ENCODE measurements around the gene PELI1.

Gene PELI1, protein sequence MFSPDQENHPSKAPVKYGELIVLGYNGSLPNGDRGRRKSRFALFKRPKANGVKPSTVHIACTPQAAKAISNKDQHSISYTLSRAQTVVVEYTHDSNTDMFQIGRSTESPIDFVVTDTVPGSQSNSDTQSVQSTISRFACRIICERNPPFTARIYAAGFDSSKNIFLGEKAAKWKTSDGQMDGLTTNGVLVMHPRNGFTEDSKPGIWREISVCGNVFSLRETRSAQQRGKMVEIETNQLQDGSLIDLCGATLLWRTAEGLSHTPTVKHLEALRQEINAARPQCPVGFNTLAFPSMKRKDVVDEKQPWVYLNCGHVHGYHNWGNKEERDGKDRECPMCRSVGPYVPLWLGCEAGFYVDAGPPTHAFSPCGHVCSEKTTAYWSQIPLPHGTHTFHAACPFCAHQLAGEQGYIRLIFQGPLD

DNA sequence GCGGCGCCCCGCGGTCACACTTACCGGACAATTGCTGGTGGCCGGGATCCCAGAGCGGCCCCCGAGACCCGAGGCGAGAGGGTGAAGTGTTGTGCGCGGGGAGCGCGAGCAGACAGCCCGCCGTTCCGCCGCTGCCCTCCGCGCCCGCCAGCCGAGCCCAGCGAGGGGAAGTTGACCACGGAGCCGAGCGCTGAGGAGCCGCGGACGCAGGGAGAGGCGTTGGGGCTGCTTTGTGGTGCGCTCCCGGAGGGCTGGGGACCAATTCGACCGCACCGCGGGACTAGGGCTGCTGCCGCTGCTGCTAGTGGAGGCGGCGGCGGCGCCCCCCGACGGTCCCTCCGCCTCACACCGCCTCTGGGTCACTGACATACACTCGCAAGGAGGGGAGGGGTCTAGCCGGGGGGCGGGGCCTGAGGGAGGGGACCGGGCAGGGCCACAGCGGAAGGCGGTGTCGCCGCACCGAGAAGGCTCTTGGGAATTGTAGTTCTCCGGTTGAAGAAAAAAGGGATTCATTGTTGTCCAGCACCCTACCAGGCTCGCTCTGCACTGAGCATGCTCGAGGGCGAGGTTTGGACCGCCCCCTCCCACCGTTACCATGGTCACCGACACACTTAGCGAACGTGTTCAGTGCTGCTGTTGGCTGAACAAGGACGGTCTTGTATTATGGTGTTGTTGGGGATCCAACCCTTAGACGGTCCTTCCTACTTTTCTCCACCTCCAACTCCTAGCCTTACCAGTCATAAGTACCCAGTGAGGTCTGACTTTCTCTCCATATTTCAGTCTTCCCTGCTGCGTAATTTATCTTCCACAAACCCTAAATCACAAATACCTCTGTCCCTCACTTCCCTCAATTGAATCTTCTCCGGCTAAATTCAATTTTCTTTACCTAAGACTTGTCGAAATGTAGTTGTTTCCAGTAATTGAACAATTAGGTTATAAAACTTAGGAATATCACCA, at the start of gene PELI1:
TSS of gene PELI1 (minus strand) at position 364 of the 957 bp plus-strand sequence. CDS start 36,110 bp downstream, outside the sequence.
- DNase-seq (ENCODE audit: low read depth in 2 of 2, low spot score in 1 of 2) = peak; percentile 82 to 85

DNA sequence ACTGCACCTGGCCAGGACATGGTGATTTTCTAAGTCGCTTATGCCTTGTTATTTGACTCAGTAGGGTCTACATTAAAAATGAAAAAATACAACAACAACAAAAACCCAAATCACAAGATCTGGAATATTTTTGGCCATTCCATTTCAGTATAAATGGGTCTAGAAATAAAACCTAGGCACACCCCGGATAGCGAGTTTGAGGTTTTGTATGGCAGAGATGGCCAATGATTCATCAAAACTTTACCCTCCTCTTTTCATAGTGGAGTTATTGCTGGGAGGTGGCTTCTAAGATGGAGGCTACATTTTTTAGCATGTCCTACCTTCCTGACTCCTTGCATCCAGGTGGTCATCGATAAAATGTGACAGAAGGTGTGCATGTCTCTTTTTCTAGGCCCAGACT, 49.3 kb upstream of the PELI1 start:
- DNase-seq (ENCODE audit: low read depth in 2 of 2, low spot score in 1 of 2) = no peak

DNA sequence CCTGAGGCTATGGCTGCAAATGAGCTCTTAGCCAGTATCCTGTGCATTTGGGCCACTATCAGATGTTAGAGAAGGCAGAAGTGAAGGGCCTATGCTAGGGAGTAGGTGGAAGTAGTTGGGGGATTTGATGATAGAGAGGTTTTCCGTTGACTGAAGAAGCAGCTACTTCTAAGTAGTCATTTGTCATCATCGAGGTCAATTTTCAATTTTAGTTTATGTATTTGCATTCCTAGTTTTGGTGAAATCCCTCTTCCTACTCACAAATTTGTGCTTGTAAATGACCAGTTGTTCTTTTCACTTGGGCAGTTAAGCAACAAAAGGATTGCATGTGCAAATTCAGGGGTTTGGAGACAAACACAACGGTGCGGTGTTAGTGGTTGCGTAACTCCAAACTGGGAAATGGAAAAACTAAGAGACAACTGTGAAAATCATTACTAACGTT, 48.5 kb upstream of the PELI1 start:
- DNase-seq (ENCODE audit: low read depth in 2 of 2, low spot score in 1 of 2) = no peak

DNA sequence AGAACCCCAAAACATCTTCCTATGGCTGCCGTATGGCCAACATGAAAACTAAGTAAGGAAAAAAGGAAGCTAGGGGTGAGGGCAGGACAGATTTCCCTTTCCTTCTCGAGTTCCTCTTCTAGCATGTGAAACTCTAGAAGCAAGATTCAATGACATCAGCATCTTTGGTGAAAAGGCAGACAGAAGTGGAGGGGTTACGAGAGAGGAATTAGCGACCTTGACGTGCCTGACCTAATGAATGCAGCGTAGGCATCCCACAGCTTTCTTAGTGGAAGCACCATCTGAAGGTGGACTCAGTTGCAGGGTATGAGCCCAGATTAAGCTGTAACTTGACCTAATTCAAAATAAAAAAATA, 47.9 kb upstream of the PELI1 start:
- DNase-seq (ENCODE audit: low read depth in 2 of 2, low spot score in 1 of 2) = no peak

DNA sequence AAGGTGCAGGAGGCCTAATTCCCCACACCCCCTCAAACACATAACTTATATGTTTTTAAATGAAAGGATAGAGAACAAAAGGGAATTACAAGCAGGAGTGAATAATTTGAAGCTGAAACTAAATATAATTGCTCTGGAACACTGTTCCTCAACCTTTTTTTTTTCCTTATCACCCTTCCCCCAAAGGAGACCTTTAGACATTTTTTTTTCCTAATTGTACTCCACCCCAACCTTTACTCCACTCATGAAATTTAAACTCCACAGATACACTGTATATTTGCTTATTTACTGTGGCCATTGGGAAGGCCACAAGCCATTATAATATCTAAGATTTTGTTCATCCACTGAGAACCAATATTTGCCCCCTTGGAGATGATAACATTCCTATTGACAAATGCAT, 45.4 kb upstream of the PELI1 start:
- DNase-seq (ENCODE audit: low read depth in 2 of 2, low spot score in 1 of 2) = no peak

DNA sequence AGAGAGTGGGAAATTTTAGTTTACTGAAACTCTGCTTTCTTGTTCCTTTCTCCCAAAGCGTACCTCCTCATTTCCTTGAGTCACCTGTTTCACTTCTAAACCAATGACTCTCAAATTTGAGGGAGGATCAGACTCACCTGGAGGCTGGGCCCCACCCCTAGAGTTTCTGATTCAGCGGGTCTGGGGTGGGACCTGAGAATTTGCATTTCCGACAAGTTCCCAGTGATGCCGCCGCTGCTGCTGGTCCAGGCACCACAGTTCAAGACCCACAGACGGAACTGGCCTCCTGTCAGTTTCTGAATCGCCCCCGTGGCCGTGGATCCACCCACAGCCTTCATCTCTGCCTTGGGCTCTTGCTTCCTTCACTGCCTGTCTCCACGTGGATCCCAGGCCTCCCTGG, 44.9 kb upstream of the PELI1 start:
- no peak for DNase-seq (ENCODE audit: low read depth in 2 of 2, low spot score in 1 of 2)

DNA sequence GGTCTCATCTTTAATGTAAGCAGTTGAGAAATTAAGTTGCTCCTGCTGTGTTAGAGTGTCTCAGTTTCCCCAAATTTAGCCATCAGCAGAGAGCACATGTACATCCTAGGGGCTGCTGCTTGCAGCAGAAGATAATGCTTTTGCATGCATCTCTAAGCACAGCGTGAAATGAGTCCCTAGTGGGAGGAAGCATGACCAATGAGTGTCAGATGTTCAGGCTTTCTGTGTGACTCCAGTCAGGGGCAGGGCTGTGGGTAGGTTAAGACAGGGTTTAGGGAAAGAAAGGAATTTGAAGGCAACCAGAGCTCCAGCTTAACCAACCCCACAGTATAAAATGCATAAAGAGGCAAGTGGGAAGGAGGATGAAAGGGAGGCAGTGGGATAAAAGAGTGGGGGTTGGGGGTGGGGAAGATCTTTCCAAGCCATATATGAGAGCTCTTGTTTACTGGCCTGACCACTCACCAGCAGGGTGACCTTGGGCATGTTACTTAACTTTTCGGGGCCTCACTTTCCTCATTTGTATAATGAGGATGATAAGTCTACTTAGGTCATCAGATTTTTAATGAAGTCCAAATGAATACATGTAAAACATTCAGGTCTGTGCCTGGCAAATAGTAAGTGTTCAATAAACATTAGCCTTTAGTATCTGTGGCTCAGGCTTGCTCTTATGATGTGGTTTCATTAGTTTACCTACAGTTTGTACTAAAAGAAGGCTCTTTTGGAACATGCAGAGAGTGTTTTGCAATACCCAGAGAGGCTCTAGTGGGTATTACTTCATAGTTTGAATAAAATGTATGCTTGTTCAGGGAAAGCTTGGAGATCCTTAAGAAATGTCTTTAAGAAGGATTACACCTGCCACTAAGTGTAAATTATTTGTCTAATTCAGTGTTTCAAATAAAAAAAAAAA, 42.7 kb upstream of the PELI1 start:
- no peak for DNase-seq (ENCODE audit: low read depth in 2 of 2, low spot score in 1 of 2)

DNA sequence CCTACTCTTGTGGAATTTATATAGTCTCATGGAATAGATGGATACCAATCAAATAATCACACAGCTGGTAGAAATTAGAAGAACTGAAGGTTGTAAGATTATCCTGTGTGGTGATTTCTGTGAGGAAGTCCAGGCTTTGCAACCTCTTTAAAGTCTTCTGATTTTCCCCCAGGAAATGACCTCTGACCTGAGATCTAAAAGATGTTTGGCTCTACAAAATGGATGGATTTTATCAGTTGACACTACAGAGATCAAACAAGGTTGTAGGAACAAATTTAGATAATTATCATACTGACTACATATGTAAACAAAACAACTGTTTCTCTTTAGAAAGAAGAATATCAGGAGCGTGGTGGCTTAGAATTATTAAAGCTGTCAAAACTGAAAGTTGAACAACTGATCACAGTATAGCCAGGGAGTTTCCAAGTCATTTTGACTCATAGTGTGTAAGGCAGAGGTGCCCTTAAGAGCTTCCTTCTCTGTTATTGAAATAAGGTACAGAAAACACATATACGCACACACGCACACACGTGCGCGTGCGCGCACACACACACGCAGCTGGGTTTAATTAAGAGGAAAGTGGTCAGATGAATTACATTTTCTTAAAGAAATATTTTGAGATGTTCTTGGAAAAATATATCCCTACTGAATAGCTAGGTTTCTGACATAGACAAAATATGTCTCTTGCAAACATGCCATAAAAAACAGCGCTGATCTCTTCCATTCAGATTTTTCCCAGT, 35.5 kb upstream of the PELI1 start:
- DNase-seq (ENCODE audit: low read depth in 2 of 2, low spot score in 1 of 2) = no peak

DNA sequence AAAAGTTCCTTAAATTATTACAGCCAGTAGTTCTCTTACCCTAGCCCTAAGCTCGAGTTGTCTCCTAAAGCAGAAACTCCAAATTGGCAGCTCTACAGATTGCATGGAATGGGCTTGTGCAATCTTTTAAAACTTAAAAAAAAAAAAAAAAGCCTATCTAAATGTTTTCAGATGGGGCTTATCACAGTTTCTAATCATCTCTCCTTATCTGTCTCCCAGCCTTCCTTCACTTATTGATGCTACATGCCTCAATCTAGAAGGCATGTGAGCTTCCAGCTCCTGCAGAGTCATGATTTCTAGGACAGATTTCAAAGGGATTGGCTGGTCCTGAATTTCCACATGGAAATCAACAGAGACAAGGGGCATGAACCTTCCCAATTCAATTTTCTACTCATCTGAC, 33.1 kb upstream of the PELI1 start:
- DNase-seq (ENCODE audit: low read depth in 2 of 2, low spot score in 1 of 2) = no peak

DNA sequence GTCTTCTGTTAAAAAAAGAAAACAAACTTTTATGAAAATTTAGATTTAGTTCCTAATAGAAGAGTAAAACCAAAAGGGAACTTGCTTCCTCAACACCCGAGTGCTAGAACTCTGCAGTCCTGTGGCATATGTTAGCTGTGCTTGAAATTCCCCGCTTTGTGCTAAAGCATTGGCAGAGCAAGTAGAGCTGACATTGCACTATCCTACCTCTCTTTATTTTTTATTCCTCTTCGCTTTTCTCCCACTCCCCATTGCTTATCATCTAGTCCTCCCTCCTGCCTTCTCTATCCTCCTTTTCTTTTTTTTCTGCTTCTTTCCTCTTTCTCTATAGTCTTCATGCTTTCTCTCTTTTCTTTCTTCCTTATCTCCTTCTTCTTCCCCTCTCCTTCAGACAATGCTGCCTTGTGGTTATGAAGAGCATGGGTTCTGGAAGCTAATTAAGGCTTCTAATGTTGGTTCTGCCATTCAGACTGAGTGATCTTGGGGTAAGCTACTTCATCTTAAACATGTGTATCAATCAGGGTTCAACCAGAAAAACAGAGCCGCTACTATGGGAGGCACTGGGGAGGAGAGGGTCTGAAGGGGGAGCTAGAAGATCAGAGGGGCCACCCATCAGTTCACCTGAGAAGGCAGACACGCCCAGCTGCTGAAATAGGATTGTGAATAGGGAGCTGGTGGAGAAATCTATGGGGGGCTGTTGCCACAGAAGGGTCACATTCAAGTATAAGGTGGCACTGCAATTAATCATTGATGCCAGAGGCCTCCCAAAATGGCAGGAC, 31.4 kb upstream of the PELI1 start:
- no peak for DNase-seq (ENCODE audit: low read depth in 2 of 2, low spot score in 1 of 2)

DNA sequence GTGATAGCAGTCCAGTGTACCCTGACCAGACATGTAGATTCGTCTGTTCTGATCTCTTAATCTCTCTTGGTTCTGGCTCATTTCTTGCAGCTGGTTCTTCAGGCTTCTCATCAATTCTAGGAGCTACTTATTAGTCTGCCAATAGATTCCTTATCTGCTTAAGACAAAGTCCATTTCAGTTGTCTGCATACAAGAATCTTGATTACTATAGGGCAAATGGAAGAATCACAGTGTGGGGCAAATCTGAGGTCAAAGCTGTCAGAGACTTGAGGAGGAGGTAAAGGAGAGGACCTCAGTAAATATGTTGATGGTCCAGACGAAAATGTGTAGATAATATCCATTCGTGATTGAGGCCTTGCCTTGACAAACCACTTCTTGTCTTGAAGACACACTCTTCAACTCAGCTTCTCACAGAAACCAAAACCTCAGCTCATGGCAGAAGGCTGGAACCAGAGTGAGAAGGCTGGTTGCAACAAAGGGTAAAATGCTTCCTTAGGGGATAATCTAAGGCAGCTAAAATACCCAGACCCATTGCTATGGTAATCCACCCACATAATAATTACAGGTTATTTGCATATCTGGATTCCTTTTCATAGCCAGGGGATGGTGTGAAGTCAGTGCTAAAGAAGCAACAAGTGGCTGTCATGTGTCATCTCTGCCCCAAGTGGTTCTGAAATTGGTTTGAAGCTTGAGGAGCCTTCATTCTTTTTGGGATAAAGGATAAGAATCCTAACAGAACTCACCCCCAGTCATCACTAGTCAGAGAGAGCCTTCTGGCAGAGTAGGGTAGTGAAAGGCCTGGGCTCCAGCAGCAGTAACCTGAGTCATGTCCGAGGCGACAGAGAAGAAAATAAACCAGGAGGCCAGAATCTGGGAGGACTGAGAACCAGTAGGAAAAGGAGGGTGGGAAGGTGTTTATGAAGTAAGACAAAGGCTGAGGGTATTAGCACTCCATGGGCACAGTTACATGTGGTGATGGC, 29.2 kb upstream of the PELI1 start:
- no peak for DNase-seq (ENCODE audit: low read depth in 2 of 2, low spot score in 1 of 2)

DNA sequence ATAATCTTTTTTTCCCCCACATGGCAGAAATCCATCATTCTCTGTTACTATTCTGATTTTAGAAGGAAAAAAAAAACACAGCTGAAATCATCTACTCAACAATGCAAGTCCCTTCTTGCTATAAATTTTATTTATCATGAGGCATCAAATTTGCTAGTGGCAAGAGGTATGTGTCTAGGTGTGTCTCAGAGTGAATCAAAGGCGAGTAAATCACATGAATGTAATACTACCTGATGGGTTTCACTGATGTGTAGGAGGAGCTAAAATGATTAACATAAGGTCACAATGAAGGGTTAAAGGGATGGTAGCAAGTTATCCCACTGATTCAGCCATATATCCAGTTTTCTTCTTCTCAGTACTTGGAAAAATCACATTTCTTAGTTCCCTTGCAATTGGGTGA, 24.5 kb upstream of the PELI1 start:
- no peak for DNase-seq (ENCODE audit: low read depth in 2 of 2, low spot score in 1 of 2)

DNA sequence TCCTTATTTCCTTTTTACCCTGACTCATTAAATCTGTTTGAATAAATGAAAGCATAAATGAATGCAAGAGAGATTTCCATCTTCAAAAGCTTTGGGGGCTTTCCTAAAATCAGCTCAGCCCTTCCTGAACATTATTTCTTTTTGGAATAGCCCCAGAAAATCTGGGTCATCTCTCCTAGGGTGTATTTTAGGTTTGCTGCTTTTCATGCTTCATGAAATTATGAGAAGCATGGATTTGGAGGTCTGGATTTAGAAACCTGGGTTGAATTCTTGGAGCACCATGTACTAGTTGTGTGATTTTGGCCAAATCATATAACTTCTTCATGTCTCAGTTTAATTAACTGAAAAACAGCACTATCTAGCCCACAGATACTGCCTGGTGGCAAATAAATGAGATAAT, 24.0 kb upstream of the PELI1 start:
- DNase-seq (ENCODE audit: low read depth in 2 of 2, low spot score in 1 of 2) = no peak

DNA sequence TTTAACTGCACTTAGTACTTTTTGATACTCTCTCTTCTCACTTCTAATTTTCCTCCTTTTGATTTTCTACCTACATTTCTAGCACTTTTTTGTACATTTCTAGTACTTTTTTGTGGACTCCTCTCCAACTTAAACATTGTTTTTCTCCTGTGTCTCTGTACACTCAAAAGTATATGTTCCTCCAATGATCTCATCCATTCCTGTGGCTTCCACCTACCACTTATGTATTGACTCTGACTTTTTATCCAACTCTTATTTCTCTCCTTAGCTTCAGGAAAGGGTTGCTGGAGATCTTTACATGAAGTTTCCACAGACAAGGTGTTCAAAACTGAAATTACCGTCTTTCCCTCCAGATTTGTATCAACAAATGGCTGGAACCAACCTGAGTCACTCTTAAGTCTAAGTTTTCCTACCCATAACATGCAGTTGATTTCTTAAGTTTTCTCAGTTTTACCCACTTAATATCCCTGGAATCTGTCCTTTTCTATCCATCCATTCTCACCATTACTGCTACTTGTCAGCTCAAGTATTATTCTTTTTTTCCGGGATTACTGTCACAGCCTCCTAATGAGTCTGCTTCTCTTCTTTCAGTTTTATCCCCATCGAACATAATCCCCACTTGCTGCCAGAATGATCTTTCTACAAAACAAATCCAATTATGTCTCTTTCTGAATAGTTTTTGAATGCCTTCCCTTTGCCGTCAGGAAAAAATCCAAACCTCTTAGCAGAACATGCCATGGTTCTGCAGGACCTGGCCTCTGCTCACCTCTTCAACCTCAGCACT, 22.6 kb upstream of the PELI1 start:
- no peak for DNase-seq (ENCODE audit: low read depth in 2 of 2, low spot score in 1 of 2)

DNA sequence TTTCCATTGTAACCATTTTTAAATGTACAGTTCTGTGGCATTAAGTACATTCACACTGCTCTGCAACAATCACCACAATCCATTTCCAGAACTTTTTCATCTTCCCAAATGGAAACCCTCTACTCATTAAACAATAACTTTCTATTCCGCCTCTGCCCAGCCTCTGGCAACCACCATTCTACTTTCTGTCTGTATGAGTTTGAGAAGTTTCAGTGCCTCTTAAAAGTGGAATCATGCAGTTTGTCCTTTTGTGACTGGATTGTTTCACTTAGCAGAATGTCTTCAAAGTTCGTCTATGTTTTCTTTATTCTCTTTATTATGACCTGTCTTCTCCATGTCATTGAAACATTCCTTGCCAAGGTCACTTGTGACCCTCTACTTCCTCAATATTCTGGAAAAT, 22.0 kb upstream of the PELI1 start:
- no peak for DNase-seq (ENCODE audit: low read depth in 2 of 2, low spot score in 1 of 2)

DNA sequence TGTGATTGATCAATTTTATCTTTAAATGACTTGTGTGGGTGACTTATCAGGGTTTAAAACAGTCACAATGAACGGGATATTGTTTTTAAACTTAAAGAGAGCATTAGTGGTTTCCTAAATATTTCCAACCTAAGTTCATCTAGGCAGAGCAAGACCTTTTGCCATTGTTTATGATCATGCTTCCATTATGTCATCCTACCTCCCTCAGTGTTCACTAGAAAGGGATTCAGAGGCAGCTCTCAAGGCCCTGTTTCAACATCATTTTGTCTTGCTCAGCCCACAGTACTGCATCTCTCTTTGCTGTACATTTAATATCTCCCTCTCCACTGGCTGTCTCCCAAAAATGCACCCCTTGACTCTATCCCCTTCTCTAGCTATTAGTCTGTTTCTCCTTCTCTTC, 21.5 kb upstream of the PELI1 start:
- DNase-seq (ENCODE audit: low read depth in 2 of 2, low spot score in 1 of 2) = no peak

DNA sequence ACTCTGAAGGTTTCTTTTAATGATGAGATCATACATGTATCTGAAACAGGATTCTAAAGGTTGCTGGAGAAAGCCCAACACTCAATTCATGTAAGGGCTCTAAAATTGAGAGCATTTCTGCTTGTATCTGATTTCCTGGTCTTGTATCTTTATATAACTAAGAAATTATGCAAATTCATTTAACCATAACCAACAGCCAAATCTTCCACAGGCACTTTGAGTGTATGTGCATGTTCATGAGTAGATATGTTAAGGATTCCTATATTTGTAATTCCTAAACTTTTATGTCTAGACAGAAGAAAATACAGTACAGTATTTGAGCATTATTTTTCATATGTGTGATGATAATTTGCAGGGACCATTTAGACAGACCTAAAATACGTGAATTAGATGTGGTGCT, 20.4 kb upstream of the PELI1 start:
- no peak for DNase-seq (ENCODE audit: low read depth in 2 of 2, low spot score in 1 of 2)

DNA sequence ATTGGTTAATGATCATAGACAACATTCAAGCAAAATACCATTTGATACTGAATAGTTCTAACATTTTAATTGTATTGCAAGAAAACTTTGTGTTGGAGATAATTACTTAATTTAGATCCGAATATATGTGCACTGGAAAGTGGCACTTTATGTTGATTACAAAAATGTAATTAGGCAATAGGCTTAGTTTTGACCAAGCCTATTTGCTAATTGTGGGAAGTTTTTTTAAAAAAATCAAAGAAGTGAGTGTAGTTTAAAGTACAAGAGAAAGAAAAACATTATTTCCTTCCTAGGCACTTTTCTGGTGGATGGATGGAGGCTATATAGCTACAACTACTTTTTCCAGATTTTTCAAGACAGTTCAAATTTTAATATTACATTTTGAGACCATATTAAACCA, 18.3 kb upstream of the PELI1 start:
- no peak for DNase-seq (ENCODE audit: low read depth in 2 of 2, low spot score in 1 of 2)
